WTC11 (cell line): ENCODE data around the gene FCMR. TPM values are rescaled to one million over a fixed set of nuclear protein-coding genes. Genes with fewer than 3 reads are reported as not detected.

Experiments
- ATAC-seq: fragments of 200-7000 bp; cut with Tn5 transposase; 2 replicates; pipeline ENCODE4 v1.10.0; 2021; ENCODE audit warnings: mild to moderate bottlenecking, moderate library complexity
- CTCF ChIA-PET: fragments of 300-600 bp; sonication (Branson Sonifier 250); formaldehyde crosslinking; loops from one replicate; lab custom pipeline; 2021; ENCODE audit warnings: antibody characterized with exemption; lab: Charles Lee
- POLR2A ChIA-PET: fragments of 350-600 bp; sonication (Branson Sonifier 250); formaldehyde crosslinking; loops from one replicate; lab custom pipeline; 2021; ENCODE audit warnings: antibody characterized with exemption; lab: Charles Lee
- DNase-seq: peaks from one replicate; pipeline ENCODE4 v3.0.0; 2021; ENCODE audit warnings: low spot score
- H3K27ac Mint-ChIP-seq: 2 replicates; pipeline ENCODE4 v1.8.0; 2021; ENCODE audit warnings: mixed read lengths
- H3K27me3 Mint-ChIP-seq: 2 replicates; pipeline ENCODE4 v1.8.0; 2021; ENCODE audit warnings: low read depth, mild to moderate bottlenecking, moderate library complexity, mixed read lengths
- H3K36me3 Mint-ChIP-seq: 2 replicates; pipeline ENCODE4 v1.8.0; 2021; ENCODE audit warnings: mixed read lengths
- H3K4me1 Mint-ChIP-seq: 2 replicates; pipeline ENCODE4 v1.8.0; 2022; ENCODE audit warnings: mixed read lengths
- H3K4me3 Mint-ChIP-seq: 2 replicates; pipeline ENCODE4 v1.8.0; 2021; ENCODE audit warnings: mild to moderate bottlenecking, moderate library complexity, mixed read lengths
- H3K9me3 Mint-ChIP-seq: 2 replicates; pipeline ENCODE4 v1.8.0; 2021; ENCODE audit warnings: mixed read lengths
- CDX4 ChIP-seq: fragments of 250-450 bp; sonication (Bioruptor Pico); IDR thresholded peaks from 2 replicates; pipeline ENCODE4 v1.9.0; 2021; ENCODE audit warnings: moderate library complexity, mild to moderate bottlenecking, inconsistent platforms, borderline replicate concordance
- ERG ChIP-seq: fragments of 250-450 bp; sonication (Bioruptor Pico); IDR thresholded peaks from 2 replicates; pipeline ENCODE4 v1.8.0; 2021; ENCODE audit warnings: mild to moderate bottlenecking
- GTF2I ChIP-seq: fragments of 250-450 bp; sonication (Bioruptor Pico); conservative IDR thresholded peaks from 2 replicates; pipeline ENCODE4 v1.4.0; 2021; ENCODE audit warnings: mild to moderate bottlenecking
- HMGA2 ChIP-seq: fragments of 250-450 bp; sonication (Bioruptor Pico); IDR thresholded peaks from 2 replicates; pipeline ENCODE4 v1.4.0; 2021; ENCODE audit warnings: mild to moderate bottlenecking, moderate library complexity
- JUN ChIP-seq: sonication (generic); formaldehyde crosslinking; IDR thresholded peaks from 2 replicates; pipeline ENCODE4 v1.8.0; 2023; ENCODE audit warnings: mild to moderate bottlenecking, missing genetic modification reagents
- NFE2L1 ChIP-seq: sonication (generic); formaldehyde crosslinking; IDR thresholded peaks from 2 replicates; pipeline ENCODE4 v1.8.1; 2023; ENCODE audit warnings: missing genetic modification reagents
- NR1H2 ChIP-seq: sonication (generic); formaldehyde crosslinking; IDR thresholded peaks from 2 replicates; pipeline ENCODE4 v1.9.0; 2021; ENCODE audit warnings: mild to moderate bottlenecking, moderate library complexity, missing genetic modification reagents
- PREB ChIP-seq: sonication (generic); formaldehyde crosslinking; IDR thresholded peaks from 2 replicates; pipeline ENCODE4 v1.8.1; 2022; ENCODE audit warnings: mild to moderate bottlenecking, missing genetic modification reagents, moderate library complexity, borderline replicate concordance
- SOX15 ChIP-seq: fragments of 250-450 bp; sonication (Bioruptor Pico); IDR thresholded peaks from 2 replicates; pipeline ENCODE4 v1.9.0; 2021; ENCODE audit warnings: mild to moderate bottlenecking
- TEAD4 ChIP-seq: sonication (generic); formaldehyde crosslinking; IDR thresholded peaks from 2 replicates; pipeline ENCODE4 v1.8.0; 2022; ENCODE audit warnings: mild to moderate bottlenecking, missing genetic modification reagents
- USF2 ChIP-seq: sonication (generic); formaldehyde crosslinking; IDR thresholded peaks from 2 replicates; pipeline ENCODE4 v1.8.1; 2023; ENCODE audit warnings: mild to moderate bottlenecking, missing genetic modification reagents, moderate library complexity
- ZBTB43 ChIP-seq: sonication (generic); formaldehyde crosslinking; IDR thresholded peaks from 2 replicates; pipeline ENCODE4 v1.8.1; 2023; ENCODE audit warnings: mild to moderate bottlenecking, missing genetic modification reagents
- ZNF416 ChIP-seq: fragments of 250-450 bp; sonication (Bioruptor Pico); IDR thresholded peaks from 2 replicates; pipeline ENCODE4 v1.9.0; 2021; ENCODE audit warnings: mild to moderate bottlenecking, inconsistent platforms
- total RNA-seq: library from RNA; stranded (reverse); gene quantifications from 3 replicates; pipeline ENCODE4 v1.2.3, GENCODE V29; 2021
- TF ChIP-seq, protein P1 (sequence below): sonication (generic); formaldehyde crosslinking; conservative IDR thresholded peaks from 2 replicates; pipeline ENCODE4 v1.8.1; 2023; ENCODE audit warnings: mild to moderate bottlenecking, low read depth, missing genetic modification reagents, moderate library complexity
- TF ChIP-seq, protein P2 (sequence below): sonication (generic); formaldehyde crosslinking; IDR thresholded peaks from 2 replicates; pipeline ENCODE4 v1.8.0; 2022; ENCODE audit warnings: mild to moderate bottlenecking, missing genetic modification reagents
- TF ChIP-seq, protein P3 (sequence below): fragments of 250-450 bp; sonication (Bioruptor Pico); IDR thresholded peaks from 2 replicates; pipeline ENCODE4 v1.9.0; 2021; ENCODE audit warnings: mild to moderate bottlenecking, borderline replicate concordance
- TF ChIP-seq, protein P4 (sequence below): sonication (generic); formaldehyde crosslinking; IDR thresholded peaks from 2 replicates; pipeline ENCODE4 v1.8.0; 2022; ENCODE audit warnings: mild to moderate bottlenecking, missing genetic modification reagents

The FCMR gene
- total RNA-seq, 1 experiment from 2014 or later: 1.0 TPM

GRCh38 chr1:206926286-206926685 is 4.5 kb upstream of the FCMR start:
- no peaks in the 10 kb centered on the region; the same call in 1 of the 2 replicates for H3K27me3 Mint-ChIP-seq
- POLR2A ChIA-PET: interaction anchor here (0.7 kb wide), 1 partner anchor 829 kb away, joined by 3 read pairs; no protein-coding TSS in a partner anchor
- H3K4me3 Mint-ChIP-seq: no peak overlapping the region
- no peaks in the 10 kb centered on the region for H3K36me3 Mint-ChIP-seq
- no peaks in the 10 kb centered on the region for H3K4me1 Mint-ChIP-seq
- no peak overlapping the region for H3K27ac Mint-ChIP-seq
- no peak for DNase-seq
- ATAC-seq: no peak
- CTCF ChIA-PET: interaction anchor here (0.7 to 2.1 kb wide), 7 partner anchors 10 to 196 kb away, joined by 3 to 17 read pairs (median 8); no protein-coding TSS in a partner anchor
- TF ChIP-seq NR1H2: no peak
- no peak for TF ChIP-seq NFE2L1
- TF ChIP-seq JUN (CRISPR knock-in tag): no peak
- TF ChIP-seq, protein P1, sequence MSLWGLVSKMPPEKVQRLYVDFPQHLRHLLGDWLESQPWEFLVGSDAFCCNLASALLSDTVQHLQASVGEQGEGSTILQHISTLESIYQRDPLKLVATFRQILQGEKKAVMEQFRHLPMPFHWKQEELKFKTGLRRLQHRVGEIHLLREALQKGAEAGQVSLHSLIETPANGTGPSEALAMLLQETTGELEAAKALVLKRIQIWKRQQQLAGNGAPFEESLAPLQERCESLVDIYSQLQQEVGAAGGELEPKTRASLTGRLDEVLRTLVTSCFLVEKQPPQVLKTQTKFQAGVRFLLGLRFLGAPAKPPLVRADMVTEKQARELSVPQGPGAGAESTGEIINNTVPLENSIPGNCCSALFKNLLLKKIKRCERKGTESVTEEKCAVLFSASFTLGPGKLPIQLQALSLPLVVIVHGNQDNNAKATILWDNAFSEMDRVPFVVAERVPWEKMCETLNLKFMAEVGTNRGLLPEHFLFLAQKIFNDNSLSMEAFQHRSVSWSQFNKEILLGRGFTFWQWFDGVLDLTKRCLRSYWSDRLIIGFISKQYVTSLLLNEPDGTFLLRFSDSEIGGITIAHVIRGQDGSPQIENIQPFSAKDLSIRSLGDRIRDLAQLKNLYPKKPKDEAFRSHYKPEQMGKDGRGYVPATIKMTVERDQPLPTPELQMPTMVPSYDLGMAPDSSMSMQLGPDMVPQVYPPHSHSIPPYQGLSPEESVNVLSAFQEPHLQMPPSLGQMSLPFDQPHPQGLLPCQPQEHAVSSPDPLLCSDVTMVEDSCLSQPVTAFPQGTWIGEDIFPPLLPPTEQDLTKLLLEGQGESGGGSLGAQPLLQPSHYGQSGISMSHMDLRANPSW (CRISPR knock-in tag): no peak
- TF ChIP-seq TEAD4 (CRISPR knock-in tag): no peak
- no peak for TF ChIP-seq ERG
- TF ChIP-seq, protein P2, sequence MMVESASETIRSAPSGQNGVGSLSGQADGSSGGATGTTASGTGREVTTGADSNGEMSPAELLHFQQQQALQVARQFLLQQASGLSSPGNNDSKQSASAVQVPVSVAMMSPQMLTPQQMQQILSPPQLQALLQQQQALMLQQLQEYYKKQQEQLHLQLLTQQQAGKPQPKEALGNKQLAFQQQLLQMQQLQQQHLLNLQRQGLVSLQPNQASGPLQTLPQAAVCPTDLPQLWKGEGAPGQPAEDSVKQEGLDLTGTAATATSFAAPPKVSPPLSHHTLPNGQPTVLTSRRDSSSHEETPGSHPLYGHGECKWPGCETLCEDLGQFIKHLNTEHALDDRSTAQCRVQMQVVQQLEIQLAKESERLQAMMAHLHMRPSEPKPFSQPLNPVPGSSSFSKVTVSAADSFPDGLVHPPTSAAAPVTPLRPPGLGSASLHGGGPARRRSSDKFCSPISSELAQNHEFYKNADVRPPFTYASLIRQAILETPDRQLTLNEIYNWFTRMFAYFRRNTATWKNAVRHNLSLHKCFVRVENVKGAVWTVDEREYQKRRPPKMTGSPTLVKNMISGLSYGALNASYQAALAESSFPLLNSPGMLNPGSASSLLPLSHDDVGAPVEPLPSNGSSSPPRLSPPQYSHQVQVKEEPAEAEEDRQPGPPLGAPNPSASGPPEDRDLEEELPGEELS (CRISPR knock-in tag): no peak
- TF ChIP-seq, protein P3, sequence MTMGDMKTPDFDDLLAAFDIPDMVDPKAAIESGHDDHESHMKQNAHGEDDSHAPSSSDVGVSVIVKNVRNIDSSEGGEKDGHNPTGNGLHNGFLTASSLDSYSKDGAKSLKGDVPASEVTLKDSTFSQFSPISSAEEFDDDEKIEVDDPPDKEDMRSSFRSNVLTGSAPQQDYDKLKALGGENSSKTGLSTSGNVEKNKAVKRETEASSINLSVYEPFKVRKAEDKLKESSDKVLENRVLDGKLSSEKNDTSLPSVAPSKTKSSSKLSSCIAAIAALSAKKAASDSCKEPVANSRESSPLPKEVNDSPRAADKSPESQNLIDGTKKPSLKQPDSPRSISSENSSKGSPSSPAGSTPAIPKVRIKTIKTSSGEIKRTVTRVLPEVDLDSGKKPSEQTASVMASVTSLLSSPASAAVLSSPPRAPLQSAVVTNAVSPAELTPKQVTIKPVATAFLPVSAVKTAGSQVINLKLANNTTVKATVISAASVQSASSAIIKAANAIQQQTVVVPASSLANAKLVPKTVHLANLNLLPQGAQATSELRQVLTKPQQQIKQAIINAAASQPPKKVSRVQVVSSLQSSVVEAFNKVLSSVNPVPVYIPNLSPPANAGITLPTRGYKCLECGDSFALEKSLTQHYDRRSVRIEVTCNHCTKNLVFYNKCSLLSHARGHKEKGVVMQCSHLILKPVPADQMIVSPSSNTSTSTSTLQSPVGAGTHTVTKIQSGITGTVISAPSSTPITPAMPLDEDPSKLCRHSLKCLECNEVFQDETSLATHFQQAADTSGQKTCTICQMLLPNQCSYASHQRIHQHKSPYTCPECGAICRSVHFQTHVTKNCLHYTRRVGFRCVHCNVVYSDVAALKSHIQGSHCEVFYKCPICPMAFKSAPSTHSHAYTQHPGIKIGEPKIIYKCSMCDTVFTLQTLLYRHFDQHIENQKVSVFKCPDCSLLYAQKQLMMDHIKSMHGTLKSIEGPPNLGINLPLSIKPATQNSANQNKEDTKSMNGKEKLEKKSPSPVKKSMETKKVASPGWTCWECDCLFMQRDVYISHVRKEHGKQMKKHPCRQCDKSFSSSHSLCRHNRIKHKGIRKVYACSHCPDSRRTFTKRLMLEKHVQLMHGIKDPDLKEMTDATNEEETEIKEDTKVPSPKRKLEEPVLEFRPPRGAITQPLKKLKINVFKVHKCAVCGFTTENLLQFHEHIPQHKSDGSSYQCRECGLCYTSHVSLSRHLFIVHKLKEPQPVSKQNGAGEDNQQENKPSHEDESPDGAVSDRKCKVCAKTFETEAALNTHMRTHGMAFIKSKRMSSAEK (CRISPR knock-in tag): no peak
- no peak for TF ChIP-seq GTF2I (CRISPR knock-in tag)
- TF ChIP-seq, protein P4, sequence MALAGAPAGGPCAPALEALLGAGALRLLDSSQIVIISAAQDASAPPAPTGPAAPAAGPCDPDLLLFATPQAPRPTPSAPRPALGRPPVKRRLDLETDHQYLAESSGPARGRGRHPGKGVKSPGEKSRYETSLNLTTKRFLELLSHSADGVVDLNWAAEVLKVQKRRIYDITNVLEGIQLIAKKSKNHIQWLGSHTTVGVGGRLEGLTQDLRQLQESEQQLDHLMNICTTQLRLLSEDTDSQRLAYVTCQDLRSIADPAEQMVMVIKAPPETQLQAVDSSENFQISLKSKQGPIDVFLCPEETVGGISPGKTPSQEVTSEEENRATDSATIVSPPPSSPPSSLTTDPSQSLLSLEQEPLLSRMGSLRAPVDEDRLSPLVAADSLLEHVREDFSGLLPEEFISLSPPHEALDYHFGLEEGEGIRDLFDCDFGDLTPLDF: no peak
- TF ChIP-seq SOX15 (CRISPR knock-in tag): no peak
- TF ChIP-seq PREB (CRISPR knock-in tag): no peak
- no peak for TF ChIP-seq USF2
- no peak for TF ChIP-seq ZBTB43 (CRISPR knock-in tag)
- no peak for TF ChIP-seq ZNF416
- TF ChIP-seq HMGA2 (CRISPR knock-in tag): no peak
- TF ChIP-seq CDX4: no peak
- no peaks in the 10 kb centered on the region for H3K9me3 Mint-ChIP-seq
